AG04450 (cell line): ENCODE results near the gene STYXL2. TPM values are rescaled to one million over a fixed set of nuclear protein-coding genes. Genes with fewer than 3 reads are reported as not detected.

Source experiments
- CTCF ChIA-PET: fragments of 300-600, 350-600 bp; formaldehyde crosslinking; extraction: SDS; loops from one replicate; lab custom pipeline; 2022; ENCODE audit warnings: antibody characterized with exemption, inconsistent platforms; lab: Charles Lee
- POLR2A ChIA-PET: fragments of 350-600 bp; formaldehyde crosslinking; extraction: SDS; loops from one replicate; lab custom pipeline; 2021; ENCODE audit warnings: antibody characterized with exemption, inconsistent platforms; lab: Yijun Ruan, JAX
- DNase-seq: peaks from one replicate; pipeline ENCODE4 v3.0.0-alpha.2; 2011; ENCODE audit warnings: low read depth, low spot score
- H3K27ac ChIP-seq: one replicate; pipeline ENCODE4 v1.5.1; 2012; ENCODE audit warnings: low read depth, low read length, control low read depth
- H3K27me3 ChIP-seq: one replicate; pipeline ENCODE4 v1.6.0; 2012; ENCODE audit warnings: low read length; ENCODE audit not compliant: control insufficient read depth, insufficient read depth
- H3K4me3 ChIP-seq: 2 replicates; pipeline ENCODE4 v1.5.1; 2011; ENCODE audit warnings: mild to moderate bottlenecking, low read depth, low read length, control low read depth
- H3K9me3 ChIP-seq: 2 replicates; pipeline ENCODE4 v1.5.1; 2012; ENCODE audit warnings: low read length; ENCODE audit not compliant: control insufficient read depth, insufficient read depth
- CTCF ChIP-seq: IDR thresholded peaks from 2 replicates; pipeline ENCODE4 v1.5.1; 2011; ENCODE audit warnings: low read depth, low read length, control low read depth, inconsistent platforms
- polyA plus RNA-seq: library from polyadenylated mRNA; depleted of rRNA; stranded (reverse); fragments of >200 nt; gene quantifications from 2 replicates; pipeline ENCODE4 v1.2.3, GENCODE V29; 2011

Gene STYXL2
- polyA plus RNA-seq, 1 experiment, result not detected

DNA sequence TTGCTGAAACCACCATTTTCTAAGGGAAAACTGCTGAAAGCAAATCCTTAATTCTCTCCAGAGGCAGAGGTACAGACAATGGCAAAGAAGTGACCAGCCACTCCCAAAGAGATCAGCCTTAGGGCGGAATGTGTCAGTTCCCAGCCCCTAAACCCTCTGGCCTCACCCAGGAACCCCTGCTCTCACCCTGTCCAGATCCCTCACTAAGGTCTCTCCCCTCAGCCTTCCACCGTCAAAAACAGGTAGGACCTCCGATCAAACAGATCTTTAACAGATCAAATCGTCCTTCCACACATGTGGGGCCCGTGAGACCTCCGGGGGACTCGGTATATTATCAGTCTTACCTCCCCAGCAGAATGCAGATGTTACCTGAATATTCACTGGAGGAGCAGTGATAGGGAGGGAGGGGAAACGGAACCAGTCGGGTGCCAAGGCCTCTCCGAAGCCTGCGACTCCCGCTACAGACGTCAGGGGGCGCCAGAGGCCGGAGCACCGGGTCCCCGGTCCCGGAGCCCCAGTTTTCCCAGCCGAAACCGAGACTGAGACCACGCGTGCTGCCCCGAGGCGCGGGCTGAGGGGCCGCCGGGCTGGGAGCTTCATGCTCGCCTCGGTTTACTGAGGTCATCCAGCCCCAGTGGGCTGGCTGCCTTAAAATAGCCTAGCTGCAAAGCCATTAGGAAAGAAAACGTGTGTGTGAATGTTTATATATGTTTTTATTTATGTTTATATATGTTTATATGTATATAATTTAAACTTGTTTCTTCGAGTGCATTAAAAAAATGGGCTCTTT is 27.3 kb upstream of the STYXL2 start:
- no peak for DNase-seq
- peak; percentile 94 for TF ChIP-seq CTCF
- Histone ChIP-seq H3K27me3 (no peaks in the 10 kb centered on the region), H3K9me3 (no peaks in the 10 kb centered on the region), H3K27ac (no peak overlapping the region), H3K4me3 (peak overlapping the region; percentile 36; the same call in 1 of the 2 replicates)
- ChIA-PET POLR2A (no interaction called here), CTCF (interaction anchor here (0.5 to 2.8 kb wide), 32 partner anchors 8 to 1191 kb away, joined by 3 to 27 read pairs (median 4); partner anchors contain the start of gene POU2F1)

DNA sequence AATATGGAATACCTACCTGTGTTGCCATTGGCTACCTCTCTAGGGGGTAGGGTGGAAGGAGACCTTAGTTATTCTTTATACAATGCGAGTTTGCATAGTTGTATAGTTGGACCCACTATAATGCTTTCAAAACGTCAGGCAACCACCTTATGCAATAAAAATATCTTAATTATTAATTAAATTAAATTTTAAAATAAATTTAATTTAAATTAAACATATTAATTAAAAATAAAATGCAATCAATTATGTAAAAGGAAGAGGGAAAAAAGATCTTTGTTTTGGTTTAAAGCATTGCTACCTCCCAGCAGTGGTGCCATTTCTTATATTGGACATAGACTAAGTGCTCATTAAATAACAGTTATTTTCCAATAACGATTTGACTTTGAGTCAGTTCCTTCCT is 26.0 kb upstream of the STYXL2 start:
- Histone ChIP-seq H3K4me3 (no peak overlapping the region), H3K27me3 (no peaks in the 10 kb centered on the region), H3K9me3 (no peaks in the 10 kb centered on the region), H3K27ac (no peak overlapping the region)
- ChIA-PET POLR2A (no interaction called here), CTCF (no interaction called here)
- no peak for DNase-seq
- TF ChIP-seq CTCF, result no peak

DNA sequence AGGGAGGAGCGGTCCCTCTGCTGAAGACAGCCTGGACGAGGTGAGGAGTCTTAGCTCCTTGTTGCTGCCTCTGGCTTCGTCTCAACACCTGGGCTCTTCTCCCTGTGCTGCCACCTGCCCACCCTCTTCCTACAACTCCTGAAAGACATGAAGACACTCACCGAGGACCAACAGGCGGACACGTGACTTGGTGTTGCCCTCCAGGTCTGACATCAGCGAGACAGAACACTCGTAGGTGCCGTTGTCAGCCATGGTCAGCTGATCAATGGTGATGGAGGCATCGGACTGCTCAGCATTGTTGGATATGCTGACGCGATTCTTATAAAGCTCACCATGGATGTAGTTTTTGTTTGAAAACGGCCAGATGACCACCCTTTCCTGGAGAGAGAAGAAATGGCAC is 25.1 kb upstream of the STYXL2 start:
- CTCF ChIA-PET, result interaction anchor here (0.7 to 1.2 kb wide), 4 partner anchors 9 to 1140 kb away, joined by 3 to 5 read pairs (median 4); no protein-coding TSS in a partner anchor
- no peaks in the 10 kb centered on the region for H3K9me3 ChIP-seq
- POLR2A ChIA-PET, result no interaction called here
- no peak for DNase-seq
- no peak overlapping the region for H3K4me3 ChIP-seq
- no peaks in the 10 kb centered on the region for H3K27me3 ChIP-seq
- TF ChIP-seq CTCF, result no peak
- H3K27ac ChIP-seq, result no peak overlapping the region

- H3K27me3 ChIP-seq, result no peaks in the 10 kb centered on the region
- ChIA-PET POLR2A (no interaction called here), CTCF (interaction anchor here (0.7 kb wide), 1 partner anchor 12 kb away, joined by 4 read pairs; no protein-coding TSS in a partner anchor)
- H3K4me3 ChIP-seq, result no peak overlapping the region
- H3K9me3 ChIP-seq, result no peaks in the 10 kb centered on the region
- no peak for DNase-seq
- H3K27ac ChIP-seq, result no peak overlapping the region
- no peak for TF ChIP-seq CTCF
Observed at GRCh38 chr1:167071286-167071685, 22.6 kb upstream of the STYXL2 start.

DNA sequence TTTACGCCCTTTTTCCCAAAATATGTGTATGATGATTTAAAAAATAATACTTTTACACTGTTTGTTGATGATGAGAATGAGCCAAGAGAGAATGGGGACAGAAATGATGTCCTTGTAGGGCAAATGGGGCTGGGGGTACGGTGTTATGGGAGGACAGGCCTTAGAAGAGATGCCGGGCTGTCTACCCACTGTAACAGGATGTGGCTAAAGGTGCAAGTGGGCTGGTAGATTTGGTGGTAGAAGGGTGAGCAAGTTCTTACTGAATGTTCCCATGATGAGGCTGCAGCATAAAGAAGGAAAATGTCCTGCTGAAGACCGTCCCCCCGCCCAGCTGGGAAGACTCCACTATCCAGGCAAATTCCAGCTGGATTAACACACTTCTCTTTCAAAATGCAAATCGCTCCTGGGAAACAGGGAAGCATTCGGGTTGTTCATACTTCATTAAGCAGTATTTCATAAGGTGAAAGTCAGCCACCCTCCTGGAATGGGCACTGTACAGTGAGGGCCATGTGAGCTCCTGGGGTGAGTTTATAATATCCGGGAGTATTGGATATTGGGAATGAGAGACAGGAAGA is 17.7 kb upstream of the STYXL2 start:
- Histone ChIP-seq H3K27me3 (no peaks in the 10 kb centered on the region), H3K4me3 (no peak overlapping the region), H3K27ac (no peak overlapping the region), H3K9me3 (no peaks in the 10 kb centered on the region)
- ChIA-PET POLR2A (no interaction called here), CTCF (interaction anchor here (0.7 to 1.6 kb wide), 2 partner anchors 9 to 17 kb away, joined by 5 to 7 read pairs; no protein-coding TSS in a partner anchor)
- TF ChIP-seq CTCF, result no peak
- no peak for DNase-seq
